ENCODE results near the gene ZNF789. TPM values are rescaled to one million over a fixed set of nuclear protein-coding genes. Genes with fewer than 3 reads are reported as not detected.

ZNF789 gene
- total and polyA plus RNA-seq, 9 of the 15 experiments (the other 6 are each of a cell fraction or from before 2014, with no cell fraction given): 6.1 to 57.0 (median 24.8) TPM

DNA sequence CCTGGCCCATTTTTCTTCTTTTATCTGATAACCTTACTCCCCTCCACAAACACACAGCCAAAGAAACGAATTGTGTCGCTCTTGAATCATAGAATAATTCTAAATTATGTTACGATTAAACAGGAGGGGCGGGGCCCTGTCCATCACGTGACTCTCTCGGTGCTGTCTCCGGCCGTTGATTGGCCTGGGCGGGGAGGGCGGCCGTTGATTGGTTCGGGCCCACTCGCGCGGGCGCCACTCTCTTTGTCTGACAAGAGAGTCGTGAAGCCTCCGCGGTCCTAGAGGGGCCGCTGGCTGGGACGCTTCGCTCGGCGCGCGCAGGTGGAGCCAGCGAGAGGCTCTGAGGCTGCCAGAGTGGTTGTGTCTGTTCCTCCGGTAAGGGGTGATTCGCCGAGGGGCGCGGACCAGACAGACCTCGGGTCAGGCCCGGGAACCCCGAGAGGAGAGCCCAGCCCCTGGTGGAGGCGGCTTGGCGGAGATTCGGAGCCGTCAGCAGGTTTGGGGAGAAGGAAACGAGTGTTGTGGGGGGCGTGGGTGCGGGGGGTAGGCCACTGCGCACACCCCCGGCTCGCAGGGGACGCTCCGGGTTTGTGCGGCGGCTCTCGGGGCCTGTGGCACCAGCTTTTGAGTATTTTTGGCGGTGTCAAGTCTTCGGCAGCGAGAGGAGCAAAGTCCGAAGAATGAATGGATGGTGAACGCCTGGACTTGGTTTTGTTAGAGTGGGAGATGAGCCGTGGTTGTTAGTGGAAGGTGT is at the start of gene ZNF789 (continued):
- TF ChIP-seq, protein P1, sequence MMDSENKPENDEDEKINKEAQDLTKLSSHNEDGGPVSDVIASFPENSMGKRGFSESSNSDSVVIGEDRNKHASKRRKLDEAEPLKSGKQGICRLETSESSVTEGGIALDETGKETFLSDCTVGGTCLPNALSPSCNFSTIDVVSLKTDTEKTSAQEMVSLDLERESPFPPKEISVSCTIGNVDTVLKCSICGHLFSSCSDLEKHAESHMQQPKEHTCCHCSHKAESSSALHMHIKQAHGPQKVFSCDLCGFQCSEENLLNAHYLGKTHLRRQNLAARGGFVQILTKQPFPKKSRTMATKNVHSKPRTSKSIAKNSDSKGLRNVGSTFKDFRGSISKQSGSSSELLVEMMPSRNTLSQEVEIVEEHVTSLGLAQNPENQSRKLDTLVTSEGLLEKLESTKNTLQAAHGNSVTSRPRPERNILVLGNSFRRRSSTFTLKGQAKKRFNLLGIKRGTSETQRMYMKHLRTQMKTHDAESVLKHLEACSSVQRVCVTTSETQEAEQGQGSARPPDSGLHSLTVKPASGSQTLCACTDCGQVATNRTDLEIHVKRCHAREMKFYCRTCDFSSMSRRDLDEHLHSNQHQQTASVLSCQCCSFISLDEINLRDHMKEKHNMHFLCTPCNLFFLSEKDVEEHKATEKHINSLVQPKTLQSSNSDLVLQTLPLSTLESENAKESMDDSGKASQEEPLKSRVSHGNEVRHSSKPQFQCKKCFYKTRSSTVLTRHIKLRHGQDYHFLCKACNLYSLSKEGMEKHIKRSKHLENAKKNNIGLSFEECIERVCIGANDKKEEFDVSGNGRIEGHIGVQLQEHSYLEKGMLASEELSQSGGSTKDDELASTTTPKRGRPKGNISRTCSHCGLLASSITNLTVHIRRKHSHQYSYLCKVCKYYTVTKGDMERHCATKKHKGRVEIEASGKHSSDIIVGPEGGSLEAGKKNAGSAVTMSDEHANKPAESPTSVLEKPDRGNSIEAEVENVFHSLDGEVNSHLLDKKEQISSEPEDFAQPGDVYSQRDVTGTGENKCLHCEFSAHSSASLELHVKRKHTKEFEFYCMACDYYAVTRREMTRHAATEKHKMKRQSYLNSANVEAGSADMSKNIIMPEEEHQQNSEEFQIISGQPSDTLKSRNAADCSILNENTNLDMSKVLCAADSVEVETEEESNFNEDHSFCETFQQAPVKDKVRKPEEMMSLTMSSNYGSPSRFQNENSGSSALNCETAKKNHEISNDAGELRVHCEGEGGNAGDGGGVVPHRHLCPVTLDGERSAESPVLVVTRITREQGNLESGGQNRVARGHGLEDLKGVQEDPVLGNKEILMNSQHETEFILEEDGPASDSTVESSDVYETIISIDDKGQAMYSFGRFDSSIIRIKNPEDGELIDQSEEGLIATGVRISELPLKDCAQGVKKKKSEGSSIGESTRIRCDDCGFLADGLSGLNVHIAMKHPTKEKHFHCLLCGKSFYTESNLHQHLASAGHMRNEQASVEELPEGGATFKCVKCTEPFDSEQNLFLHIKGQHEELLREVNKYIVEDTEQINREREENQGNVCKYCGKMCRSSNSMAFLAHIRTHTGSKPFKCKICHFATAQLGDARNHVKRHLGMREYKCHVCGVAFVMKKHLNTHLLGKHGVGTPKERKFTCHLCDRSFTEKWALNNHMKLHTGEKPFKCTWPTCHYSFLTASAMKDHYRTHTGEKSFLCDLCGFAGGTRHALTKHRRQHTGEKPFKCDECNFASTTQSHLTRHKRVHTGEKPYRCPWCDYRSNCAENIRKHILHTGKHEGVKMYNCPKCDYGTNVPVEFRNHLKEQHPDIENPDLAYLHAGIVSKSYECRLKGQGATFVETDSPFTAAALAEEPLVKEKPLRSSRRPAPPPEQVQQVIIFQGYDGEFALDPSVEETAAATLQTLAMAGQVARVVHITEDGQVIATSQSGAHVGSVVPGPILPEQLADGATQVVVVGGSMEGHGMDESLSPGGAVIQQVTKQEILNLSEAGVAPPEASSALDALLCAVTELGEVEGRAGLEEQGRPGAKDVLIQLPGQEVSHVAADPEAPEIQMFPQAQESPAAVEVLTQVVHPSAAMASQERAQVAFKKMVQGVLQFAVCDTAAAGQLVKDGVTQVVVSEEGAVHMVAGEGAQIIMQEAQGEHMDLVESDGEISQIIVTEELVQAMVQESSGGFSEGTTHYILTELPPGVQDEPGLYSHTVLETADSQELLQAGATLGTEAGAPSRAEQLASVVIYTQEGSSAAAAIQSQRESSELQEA (IDR thresholded peaks at IDR 0.05; ENCODE audit: low read depth): no peak
- TF ChIP-seq SLC30A9 (CRISPR knock-in tag; IDR thresholded peaks at IDR 0.05) (no peak), ARID2 (IDR thresholded peaks at IDR 0.05) (no peak), ZNF274 (IDR thresholded peaks at IDR 0.05; ENCODE audit: borderline replicate concordance, low read depth, low read length) (no peak)
- TF ChIP-seq, protein P2, sequence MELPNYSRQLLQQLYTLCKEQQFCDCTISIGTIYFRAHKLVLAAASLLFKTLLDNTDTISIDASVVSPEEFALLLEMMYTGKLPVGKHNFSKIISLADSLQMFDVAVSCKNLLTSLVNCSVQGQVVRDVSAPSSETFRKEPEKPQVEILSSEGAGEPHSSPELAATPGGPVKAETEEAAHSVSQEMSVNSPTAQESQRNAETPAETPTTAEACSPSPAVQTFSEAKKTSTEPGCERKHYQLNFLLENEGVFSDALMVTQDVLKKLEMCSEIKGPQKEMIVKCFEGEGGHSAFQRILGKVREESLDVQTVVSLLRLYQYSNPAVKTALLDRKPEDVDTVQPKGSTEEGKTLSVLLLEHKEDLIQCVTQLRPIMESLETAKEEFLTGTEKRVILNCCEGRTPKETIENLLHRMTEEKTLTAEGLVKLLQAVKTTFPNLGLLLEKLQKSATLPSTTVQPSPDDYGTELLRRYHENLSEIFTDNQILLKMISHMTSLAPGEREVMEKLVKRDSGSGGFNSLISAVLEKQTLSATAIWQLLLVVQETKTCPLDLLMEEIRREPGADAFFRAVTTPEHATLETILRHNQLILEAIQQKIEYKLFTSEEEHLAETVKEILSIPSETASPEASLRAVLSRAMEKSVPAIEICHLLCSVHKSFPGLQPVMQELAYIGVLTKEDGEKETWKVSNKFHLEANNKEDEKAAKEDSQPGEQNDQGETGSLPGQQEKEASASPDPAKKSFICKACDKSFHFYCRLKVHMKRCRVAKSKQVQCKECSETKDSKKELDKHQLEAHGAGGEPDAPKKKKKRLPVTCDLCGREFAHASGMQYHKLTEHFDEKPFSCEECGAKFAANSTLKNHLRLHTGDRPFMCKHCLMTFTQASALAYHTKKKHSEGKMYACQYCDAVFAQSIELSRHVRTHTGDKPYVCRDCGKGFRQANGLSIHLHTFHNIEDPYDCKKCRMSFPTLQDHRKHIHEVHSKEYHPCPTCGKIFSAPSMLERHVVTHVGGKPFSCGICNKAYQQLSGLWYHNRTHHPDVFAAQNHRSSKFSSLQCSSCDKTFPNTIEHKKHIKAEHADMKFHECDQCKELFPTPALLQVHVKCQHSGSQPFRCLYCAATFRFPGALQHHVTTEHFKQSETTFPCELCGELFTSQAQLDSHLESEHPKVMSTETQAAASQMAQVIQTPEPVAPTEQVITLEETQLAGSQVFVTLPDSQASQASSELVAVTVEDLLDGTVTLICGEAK (IDR thresholded peaks at IDR 0.05): no peak
- TF ChIP-seq, protein P2 (CRISPR knock-in tag; IDR thresholded peaks at IDR 0.05): no peak
- TF ChIP-seq, protein P3, sequence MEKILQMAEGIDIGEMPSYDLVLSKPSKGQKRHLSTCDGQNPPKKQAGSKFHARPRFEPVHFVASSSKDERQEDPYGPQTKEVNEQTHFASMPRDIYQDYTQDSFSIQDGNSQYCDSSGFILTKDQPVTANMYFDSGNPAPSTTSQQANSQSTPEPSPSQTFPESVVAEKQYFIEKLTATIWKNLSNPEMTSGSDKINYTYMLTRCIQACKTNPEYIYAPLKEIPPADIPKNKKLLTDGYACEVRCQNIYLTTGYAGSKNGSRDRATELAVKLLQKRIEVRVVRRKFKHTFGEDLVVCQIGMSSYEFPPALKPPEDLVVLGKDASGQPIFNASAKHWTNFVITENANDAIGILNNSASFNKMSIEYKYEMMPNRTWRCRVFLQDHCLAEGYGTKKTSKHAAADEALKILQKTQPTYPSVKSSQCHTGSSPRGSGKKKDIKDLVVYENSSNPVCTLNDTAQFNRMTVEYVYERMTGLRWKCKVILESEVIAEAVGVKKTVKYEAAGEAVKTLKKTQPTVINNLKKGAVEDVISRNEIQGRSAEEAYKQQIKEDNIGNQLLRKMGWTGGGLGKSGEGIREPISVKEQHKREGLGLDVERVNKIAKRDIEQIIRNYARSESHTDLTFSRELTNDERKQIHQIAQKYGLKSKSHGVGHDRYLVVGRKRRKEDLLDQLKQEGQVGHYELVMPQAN (IDR thresholded peaks at IDR 0.05; ENCODE audit: borderline replicate concordance): peak; percentile 96

All from K562 (cell line).